Muscle of leg (tissue), 11 donors: ENCODE data around the gene CPNE5. TPM values are rescaled to one million over a fixed set of nuclear protein-coding genes. Genes with fewer than 3 reads are reported as not detected.
"Not testable (repeated sequence)": the region's sequence is repeated elsewhere in the genome, so short reads cannot be mapped to it uniquely, and the experiment has no call there.

Source experiments
- DNase-seq: peaks from one replicate; pipeline ENCODE4 v3.0.0; 2013
- H3K27ac ChIP-seq: one replicate; pipeline ENCODE4 v1.5.1; 2013; ENCODE audit warnings: mild to moderate bottlenecking, low read length, control low read depth
- H3K27me3 ChIP-seq: one replicate; pipeline ENCODE4 v1.6.1; 2013; ENCODE audit warnings: low read length; ENCODE audit not compliant: control insufficient read depth, insufficient read depth
- H3K36me3 ChIP-seq: one replicate; pipeline ENCODE4 v1.6.1; 2013; ENCODE audit warnings: low read length; ENCODE audit not compliant: control insufficient read depth, insufficient read depth
- H3K4me1 ChIP-seq: one replicate; pipeline ENCODE4 v1.6.1; 2013; ENCODE audit warnings: low read length; ENCODE audit not compliant: control insufficient read depth, insufficient read depth
- H3K4me3 ChIP-seq: one replicate; pipeline ENCODE4 v1.5.1; 2013; ENCODE audit warnings: low read length, control low read depth
- H3K9me3 ChIP-seq: replicated peaks from 2 replicates; pipeline ENCODE4 v1.6.1; 2013; ENCODE audit warnings: low read depth, low read length; ENCODE audit not compliant: control insufficient read depth
- WGBS: methylation state at CpG from one replicate; pipeline ENCODE4 v1.1.5; 2013; ENCODE audit warnings: missing lambda C conversion rate; ENCODE audit not compliant: insufficient coverage; 5-methylcytosine and 5-hydroxymethylcytosine counted together
- polyA plus RNA-seq, 8 donors: library from polyadenylated mRNA; unstranded; fragments of 120-200 nt; gene quantifications; one replicate each; pipeline versions ENCODE4 v1.2.1 to v1.2.3, GENCODE V29; 2013; ENCODE audit warnings: inconsistent platforms in 1 of 8, low replicate concordance in 1 of 8; ENCODE audit not compliant: insufficient read length in 8 of 8, insufficient read depth in 1 of 8
- total RNA-seq: library from RNA; stranded (reverse); fragments of 120-200 nt; gene quantifications from one replicate; pipeline ENCODE4 v1.2.4, GENCODE V29; 2013

The CPNE5 gene
- total and polyA plus RNA-seq, 9 donors, result 4.9 to 17.8 (median 8.2) TPM

DNA sequence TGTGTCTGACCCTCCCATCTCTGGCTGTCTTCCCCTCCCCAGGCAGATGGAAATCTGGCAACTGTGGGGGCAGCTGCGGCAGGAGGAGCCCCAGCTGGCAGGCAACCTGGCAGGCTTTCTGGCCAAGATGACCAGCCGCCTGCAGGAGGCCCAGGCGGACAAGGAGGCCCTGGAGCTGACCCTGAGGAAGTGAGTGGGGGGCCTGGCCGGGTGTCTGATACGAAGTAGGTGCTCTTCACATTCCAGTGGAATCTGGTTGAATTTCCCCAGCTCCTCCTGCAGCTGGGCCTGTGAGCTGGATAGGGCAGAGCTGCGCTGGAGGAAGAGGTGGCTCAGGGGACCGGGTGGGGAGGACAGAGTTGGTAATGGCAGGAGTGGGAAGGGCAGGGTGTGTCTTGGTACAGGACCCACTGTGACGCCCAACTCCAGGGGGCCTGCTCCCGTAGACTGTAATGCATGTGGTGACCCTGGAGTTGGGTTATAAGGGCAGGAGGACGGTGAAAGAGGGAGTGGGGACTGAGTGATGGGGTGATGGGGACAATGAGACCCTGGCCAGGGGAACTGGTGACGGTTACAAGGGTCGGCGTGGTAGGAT lies 121.9 kb downstream of the CPNE5 start:
- peaks cover 2% of the 10 kb centered on the region for H3K27me3 ChIP-seq
- H3K4me3 ChIP-seq, result no peak overlapping the region
- H3K36me3 ChIP-seq, result no peaks in the 10 kb centered on the region
- 41% methylated on average over 12 of the region's 13 CpGs for WGBS
- H3K9me3 ChIP-seq, result no peaks in the 10 kb centered on the region
- no peak for DNase-seq
- H3K4me1 ChIP-seq, result peaks cover 14% of the 10 kb centered on the region
- no peak overlapping the region for H3K27ac ChIP-seq

DNA sequence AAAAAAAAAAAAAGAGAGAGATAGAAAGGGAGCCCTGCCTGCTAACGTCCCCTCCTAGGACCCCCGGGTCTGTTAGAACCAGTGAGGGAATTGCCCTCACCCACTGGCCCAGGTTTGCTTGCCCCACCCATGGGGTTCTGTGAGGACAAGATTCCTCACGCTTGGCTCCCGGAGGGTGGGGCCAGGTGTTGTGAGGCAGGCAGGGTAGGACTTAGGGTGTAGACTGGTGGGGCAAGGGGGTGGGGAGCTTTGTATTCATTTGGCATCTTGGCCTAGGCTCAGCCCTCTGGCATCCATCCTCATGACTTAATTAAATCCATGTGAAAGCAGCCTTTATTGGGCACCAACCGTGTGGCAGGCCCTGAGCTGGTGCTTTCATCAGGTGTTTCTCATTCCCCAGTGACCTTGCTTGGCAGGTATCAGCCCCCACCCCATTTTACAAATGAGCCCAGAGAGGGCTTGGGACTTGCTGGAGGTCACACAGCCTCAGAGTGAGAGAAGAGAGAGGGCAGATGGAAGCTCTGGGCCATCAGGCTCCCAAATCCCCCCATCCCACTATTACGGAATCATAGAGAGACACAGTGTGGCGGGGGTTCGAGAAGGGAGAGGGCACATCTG lies 122.7 kb downstream of the CPNE5 start:
- no peak for DNase-seq
- 40% methylated on average over 1 of the region's 8 CpGs for WGBS
- Histone ChIP-seq H3K27ac (no peak overlapping the region), H3K36me3 (no peaks in the 10 kb centered on the region), H3K27me3 (peaks cover 2% of the 10 kb centered on the region), H3K4me1 (peaks cover 14% of the 10 kb centered on the region), H3K9me3 (no peaks in the 10 kb centered on the region), H3K4me3 (no peak overlapping the region)

DNA sequence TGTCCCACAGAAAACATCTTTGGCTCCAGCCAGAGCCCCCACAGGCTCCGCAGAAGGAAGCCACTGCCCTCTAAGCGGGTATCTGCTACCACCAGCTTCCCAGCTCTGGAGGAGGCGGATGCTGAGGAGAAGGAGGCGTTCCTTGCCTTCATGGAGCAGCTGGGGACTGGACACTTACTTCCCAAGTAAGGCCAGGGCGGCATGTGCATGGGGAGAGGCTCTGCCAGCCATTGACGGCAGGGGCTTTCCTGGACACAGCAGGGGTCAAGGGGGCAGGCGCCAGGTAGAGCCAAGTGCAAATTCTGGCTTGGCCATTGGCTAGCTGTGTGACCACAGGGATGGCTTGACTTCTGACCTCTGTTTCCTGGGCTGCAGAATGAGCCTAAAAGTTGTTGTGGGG lies 123.8 kb downstream of the CPNE5 start:
- Histone ChIP-seq H3K4me1 (peaks cover 14% of the 10 kb centered on the region), H3K4me3 (no peak overlapping the region), H3K9me3 (no peaks in the 10 kb centered on the region), H3K27ac (no peak overlapping the region), H3K27me3 (peaks cover 2% of the 10 kb centered on the region), H3K36me3 (no peaks in the 10 kb centered on the region)
- no peak for DNase-seq
- 58% methylated on average over 6 of the region's 7 CpGs for WGBS

DNA sequence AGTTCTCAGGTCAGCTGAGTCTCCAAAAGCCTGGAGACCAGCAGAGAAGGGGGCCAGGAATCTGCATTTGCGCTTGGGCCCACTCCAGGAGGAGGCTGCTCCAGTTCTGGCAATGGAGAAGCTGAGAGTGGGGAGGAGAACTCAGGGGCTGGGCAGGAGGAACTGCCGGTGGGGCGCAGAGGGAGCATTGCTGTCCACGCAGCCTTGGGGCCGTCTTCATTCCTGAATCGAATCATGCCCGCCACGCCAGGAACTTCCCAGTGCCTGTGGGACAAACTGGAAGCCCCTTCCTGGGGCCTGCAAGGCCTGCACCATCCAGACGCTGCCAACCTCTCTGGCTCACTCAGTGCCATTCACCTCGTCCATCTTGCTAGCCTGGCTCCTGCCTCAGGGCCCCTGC lies 124.7 kb downstream of the CPNE5 start:
- no peak overlapping the region for H3K27ac ChIP-seq
- WGBS, result 75% methylated on average over 10 of the region's 10 CpGs
- peaks cover 14% of the 10 kb centered on the region for H3K4me1 ChIP-seq
- DNase-seq, result no peak
- no peak overlapping the region for H3K4me3 ChIP-seq
- H3K27me3 ChIP-seq, result peaks cover 2% of the 10 kb centered on the region
- H3K9me3 ChIP-seq, result no peaks in the 10 kb centered on the region
- H3K36me3 ChIP-seq, result no peaks in the 10 kb centered on the region

DNA sequence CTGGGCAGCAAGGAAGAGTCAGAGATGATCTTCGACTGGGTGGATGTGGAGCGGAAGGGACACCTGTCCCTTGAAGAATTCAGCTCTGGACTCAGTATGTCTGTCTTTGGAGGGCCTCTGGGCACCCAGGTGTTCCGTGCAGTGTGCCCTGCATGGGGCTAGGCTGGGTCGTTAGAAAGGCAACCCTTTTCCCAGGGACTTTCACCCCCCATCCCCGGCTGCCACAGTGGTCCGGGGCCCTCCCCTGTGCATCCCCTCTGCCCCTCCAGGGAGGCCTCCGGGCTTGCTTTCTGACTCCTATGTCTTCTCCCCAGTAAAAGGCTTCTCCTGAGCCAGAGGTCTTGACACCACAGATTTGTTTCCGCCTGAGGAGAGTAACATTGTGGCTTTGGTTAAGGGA lies 125.4 kb downstream of the CPNE5 start:
- WGBS, result 92% methylated on average over 4 of the region's 8 CpGs
- no peak for DNase-seq
- Histone ChIP-seq H3K27me3 (peaks cover 2% of the 10 kb centered on the region), H3K4me1 (peaks cover 14% of the 10 kb centered on the region), H3K27ac (no peak overlapping the region), H3K9me3 (no peaks in the 10 kb centered on the region), H3K4me3 (no peak overlapping the region), H3K36me3 (no peaks in the 10 kb centered on the region)

DNA sequence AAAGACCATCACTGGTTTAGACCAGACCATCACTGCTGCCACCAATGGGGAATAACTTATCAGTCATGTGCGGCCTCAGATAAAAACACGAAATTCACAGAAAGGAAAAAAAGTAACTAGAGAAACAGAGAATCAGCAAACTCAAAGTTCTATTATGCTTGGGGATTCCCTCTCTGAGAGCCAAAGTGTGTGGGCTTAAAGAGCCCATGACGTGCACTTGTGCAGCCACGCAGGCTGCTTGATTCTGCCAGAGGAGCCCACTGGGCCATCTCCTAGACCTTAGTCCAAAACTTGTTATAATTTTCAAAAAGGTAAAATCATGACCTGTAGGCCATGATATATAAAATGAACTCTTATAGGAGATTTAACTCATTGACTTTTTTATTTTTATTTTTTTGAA lies 126.4 kb downstream of the CPNE5 start:
- H3K27ac ChIP-seq, result no peak overlapping the region
- no peaks in the 10 kb centered on the region for H3K36me3 ChIP-seq
- WGBS, result 80% methylated on average over 2 of the region's 4 CpGs
- H3K4me3 ChIP-seq, result no peak overlapping the region
- no peak for DNase-seq
- H3K9me3 ChIP-seq, result no peaks in the 10 kb centered on the region
- peaks cover 12% of the 10 kb centered on the region for H3K4me1 ChIP-seq
- peaks cover 2% of the 10 kb centered on the region for H3K27me3 ChIP-seq

DNA sequence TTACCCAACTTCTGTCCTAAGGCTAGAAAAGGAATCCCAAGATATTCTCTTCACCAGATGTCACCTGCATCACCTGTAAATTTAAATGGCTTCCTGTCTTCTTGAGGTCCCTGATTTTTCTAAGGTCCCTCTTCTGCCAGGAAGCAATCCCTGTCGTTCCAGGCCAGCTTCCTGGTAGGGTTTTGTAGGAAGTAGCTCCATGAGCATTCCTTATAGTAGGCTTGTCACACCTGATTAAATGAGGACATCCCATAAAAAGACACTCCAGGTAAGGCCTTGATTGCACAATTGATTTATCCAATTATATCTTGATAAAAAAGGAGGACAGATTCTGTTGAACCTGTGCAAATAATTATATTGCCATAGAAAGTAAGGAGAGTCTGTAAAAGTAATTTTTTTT lies 132.9 kb downstream of the CPNE5 start:
- no CpG with 5 or more reads among the region's 1 CpG for WGBS
- H3K9me3 ChIP-seq, result no peaks in the 10 kb centered on the region
- DNase-seq, result no peak
- H3K36me3 ChIP-seq, result no peaks in the 10 kb centered on the region
- H3K27me3 ChIP-seq, result no peaks in the 10 kb centered on the region
- H3K4me1 ChIP-seq, result no peaks in the 10 kb centered on the region
- H3K4me3 ChIP-seq, result no peak overlapping the region
- no peak overlapping the region for H3K27ac ChIP-seq

DNA sequence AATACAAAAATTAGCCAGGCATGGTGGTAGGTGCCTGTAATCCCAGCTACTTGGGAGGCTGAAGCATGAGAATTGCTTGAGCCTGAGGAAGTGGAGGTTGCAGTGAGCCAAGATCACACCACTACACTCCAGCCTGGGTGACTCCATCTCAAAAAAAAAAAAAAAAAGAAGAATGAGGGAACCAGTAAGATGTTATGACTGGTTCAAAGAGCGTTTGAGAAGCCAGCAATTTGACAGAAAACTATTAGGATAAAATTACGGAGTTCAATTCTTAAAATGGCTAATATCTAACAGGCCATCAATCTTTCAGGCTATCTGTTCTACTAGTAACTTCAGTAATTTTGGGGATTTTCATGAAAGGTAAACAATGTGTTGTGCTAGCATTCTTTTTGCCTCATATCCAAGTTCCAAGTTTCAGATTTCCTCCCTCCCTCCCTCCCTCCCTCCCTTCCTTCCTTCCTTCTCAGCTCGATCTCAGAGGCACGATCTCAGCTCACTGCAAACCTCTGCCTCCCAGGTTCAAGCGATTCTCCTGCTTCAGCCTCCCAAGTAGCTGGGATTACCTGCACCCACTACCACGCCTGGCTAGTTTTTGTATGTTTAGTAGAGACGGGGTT lies 134.2 kb downstream of the CPNE5 start:
- not testable (repeated sequence) for H3K27ac ChIP-seq, H3K4me3 ChIP-seq, H3K9me3 ChIP-seq, H3K36me3 ChIP-seq, H3K27me3 ChIP-seq, DNase-seq, H3K4me1 ChIP-seq
- 6% methylated on average over 2 of the region's 7 CpGs for WGBS

DNA sequence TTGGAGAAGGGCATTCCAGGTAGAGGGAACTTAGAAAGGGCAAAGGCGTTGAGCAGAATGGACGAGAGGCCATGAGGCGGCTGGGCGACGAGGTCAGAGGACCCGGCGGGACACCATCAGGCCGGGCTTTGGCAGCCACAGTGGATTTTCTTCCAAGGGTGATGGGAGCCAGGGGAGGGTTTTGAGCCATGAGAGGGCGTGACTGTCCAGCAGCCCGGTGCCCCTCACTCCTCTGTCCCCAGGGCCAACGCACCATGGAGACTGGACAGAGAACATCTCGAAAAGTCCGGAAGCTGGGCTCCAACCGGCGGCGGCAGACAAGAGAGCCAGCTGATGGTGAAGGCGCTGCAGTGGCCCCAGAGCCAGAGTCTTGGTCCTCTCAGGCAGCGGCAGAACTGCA lies 135.3 kb downstream of the CPNE5 start:
- Histone ChIP-seq H3K4me1 (no peaks in the 10 kb centered on the region), H3K27ac (no peak overlapping the region), H3K4me3 (no peak overlapping the region), H3K9me3 (no peaks in the 10 kb centered on the region), H3K27me3 (no peaks in the 10 kb centered on the region), H3K36me3 (no peaks in the 10 kb centered on the region)
- 92% methylated on average over 13 of the region's 18 CpGs for WGBS
- no peak for DNase-seq

DNA sequence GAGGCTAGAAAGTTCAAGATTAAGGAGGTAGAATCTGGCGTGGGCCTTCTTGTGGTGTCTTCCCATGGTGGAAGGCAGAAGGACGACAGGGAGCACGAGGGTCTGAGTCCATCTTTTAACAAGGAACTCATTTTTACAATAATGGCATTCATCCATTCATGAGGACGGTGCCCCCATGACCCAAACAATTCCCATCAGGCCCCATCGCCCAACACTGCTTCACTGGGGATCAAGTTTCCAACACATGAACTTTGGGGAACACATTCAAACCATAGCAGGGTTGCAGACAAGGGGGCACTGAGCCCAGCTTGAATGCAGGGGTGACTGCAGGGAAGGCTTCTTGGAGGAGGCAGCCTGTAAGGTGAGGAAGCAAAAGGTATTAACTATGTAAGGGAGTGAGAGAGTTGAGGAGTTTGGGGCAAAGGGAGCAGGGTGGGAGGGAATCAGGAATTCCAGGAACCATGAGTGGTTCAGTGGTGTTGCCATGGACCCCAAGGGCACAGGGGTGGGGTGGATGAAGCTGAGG lies 136.1 kb downstream of the CPNE5 start:
- no peak for DNase-seq
- H3K4me3 ChIP-seq, result no peak overlapping the region
- H3K4me1 ChIP-seq, result no peaks in the 10 kb centered on the region
- no peaks in the 10 kb centered on the region for H3K36me3 ChIP-seq
- WGBS, result 80% methylated on average over 1 of the region's 5 CpGs
- no peaks in the 10 kb centered on the region for H3K9me3 ChIP-seq
- peaks cover 2% of the 10 kb centered on the region for H3K27me3 ChIP-seq
- no peak overlapping the region for H3K27ac ChIP-seq
